ENCODE measurements around the gene CITED4.
"Not testable (repeated sequence)": the region's sequence is repeated elsewhere in the genome, so short reads cannot be mapped to it uniquely, and the experiment has no call there.

The CITED4 gene

GRCh38 chr1:40898431-40898901 is 36.3 kb upstream of the CITED4 start:
- TF ChIP-seq, protein P1, sequence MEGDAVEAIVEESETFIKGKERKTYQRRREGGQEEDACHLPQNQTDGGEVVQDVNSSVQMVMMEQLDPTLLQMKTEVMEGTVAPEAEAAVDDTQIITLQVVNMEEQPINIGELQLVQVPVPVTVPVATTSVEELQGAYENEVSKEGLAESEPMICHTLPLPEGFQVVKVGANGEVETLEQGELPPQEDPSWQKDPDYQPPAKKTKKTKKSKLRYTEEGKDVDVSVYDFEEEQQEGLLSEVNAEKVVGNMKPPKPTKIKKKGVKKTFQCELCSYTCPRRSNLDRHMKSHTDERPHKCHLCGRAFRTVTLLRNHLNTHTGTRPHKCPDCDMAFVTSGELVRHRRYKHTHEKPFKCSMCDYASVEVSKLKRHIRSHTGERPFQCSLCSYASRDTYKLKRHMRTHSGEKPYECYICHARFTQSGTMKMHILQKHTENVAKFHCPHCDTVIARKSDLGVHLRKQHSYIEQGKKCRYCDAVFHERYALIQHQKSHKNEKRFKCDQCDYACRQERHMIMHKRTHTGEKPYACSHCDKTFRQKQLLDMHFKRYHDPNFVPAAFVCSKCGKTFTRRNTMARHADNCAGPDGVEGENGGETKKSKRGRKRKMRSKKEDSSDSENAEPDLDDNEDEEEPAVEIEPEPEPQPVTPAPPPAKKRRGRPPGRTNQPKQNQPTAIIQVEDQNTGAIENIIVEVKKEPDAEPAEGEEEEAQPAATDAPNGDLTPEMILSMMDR (IDR thresholded peaks at IDR 0.05; ENCODE audit: low read depth, low read length) = no peak
- Histone ChIP-seq H3K36me3 (no peaks in the 10 kb centered on the region), H3K9me3 (no peaks in the 10 kb centered on the region), H3K27me3 (no peaks in the 10 kb centered on the region), H3K4me3 (ENCODE audit: low read depth, low read length) (no peak overlapping the region), H3K4me1 (no peaks in the 10 kb centered on the region)
- no peak for DNase-seq

- Histone ChIP-seq H3K4me3 (ENCODE audit: low read depth, low read length) (no peak overlapping the region), H3K4me1 (no peaks in the 10 kb centered on the region), H3K27me3 (no peaks in the 10 kb centered on the region), H3K9me3 (no peaks in the 10 kb centered on the region), H3K36me3 (no peaks in the 10 kb centered on the region)
- TF ChIP-seq, protein P1 (IDR thresholded peaks at IDR 0.05; ENCODE audit: low read depth, low read length) = no peak
- DNase-seq = no peak
Measured at GRCh38 chr1:40897513-40897912, 35.4 kb upstream of the CITED4 start.

DNA sequence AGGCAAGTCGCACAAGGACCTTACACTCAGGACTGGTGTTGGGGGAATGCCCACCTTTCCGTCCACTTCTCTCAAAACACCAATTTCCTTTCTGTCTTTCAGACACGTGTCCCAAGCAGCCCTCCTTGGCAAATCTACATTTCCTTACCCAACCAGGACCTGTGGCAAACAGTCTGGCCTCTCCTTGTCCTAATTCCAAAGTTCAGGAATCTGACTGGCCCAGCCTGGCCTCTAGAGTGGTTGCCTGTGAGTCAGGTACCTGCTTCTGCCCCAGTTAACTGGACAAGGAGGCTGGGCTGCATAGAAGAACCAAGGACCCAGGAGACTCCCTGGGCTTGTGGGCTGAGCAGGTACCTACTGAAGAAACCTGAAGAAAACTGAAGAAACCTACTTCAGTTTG is 34.3 kb upstream of the CITED4 start:
- no peaks in the 10 kb centered on the region for H3K36me3 ChIP-seq
- DNase-seq = no peak
- H3K27me3 ChIP-seq = no peaks in the 10 kb centered on the region
- TF ChIP-seq, protein P1 (IDR thresholded peaks at IDR 0.05; ENCODE audit: low read depth, low read length) = no peak
- H3K4me3 ChIP-seq (ENCODE audit: low read depth, low read length) = no peak overlapping the region
- no peaks in the 10 kb centered on the region for H3K9me3 ChIP-seq
- no peaks in the 10 kb centered on the region for H3K4me1 ChIP-seq

DNA sequence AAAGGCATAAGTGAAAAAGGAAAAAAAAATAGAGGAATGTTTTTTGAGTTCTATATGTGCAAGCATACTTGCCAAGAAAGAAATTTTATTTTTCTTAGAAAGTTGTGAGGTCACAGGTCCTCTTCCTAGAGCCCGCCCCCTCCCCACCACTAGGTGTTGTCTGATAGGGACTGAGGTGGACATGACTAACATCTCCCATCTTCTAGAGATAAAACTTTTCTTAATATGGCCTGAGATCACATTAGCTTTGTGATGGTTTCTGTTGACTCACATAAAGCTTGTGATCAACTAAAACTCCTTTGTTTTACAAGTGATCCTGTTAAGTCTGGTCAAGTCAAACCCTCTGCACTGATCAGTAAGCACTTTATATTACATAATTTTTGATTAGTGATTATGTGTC is 33.4 kb upstream of the CITED4 start:
- no peak for DNase-seq
- Histone ChIP-seq H3K27me3 (no peaks in the 10 kb centered on the region), H3K4me1 (no peaks in the 10 kb centered on the region), H3K9me3 (no peaks in the 10 kb centered on the region), H3K36me3 (no peaks in the 10 kb centered on the region), H3K4me3 (ENCODE audit: low read depth, low read length) (no peak overlapping the region)
- TF ChIP-seq, protein P1 (IDR thresholded peaks at IDR 0.05; ENCODE audit: low read depth, low read length) = no peak

DNA sequence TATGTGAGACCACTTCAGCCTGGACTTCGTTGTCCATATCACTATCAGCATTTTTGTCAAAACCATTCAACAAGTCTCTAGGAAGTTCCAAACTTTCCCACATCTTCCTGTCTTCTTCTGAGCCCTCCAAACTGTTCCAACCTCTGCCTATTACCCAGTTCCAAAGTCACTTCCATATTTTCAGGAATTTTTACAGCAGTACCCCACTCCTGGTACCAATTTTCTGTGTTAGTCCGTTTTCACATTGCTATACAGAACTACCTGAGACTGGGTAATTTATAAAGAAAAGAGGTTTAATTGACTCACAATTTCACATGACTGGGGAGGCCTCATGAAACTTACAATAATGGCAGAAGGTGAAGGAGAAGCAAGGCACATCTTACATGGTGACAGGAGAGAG is 32.7 kb upstream of the CITED4 start:
- not testable (repeated sequence) for H3K4me3 ChIP-seq (ENCODE audit: low read depth, low read length); H3K27me3 ChIP-seq; H3K36me3 ChIP-seq; H3K9me3 ChIP-seq; DNase-seq; H3K4me1 ChIP-seq

DNA sequence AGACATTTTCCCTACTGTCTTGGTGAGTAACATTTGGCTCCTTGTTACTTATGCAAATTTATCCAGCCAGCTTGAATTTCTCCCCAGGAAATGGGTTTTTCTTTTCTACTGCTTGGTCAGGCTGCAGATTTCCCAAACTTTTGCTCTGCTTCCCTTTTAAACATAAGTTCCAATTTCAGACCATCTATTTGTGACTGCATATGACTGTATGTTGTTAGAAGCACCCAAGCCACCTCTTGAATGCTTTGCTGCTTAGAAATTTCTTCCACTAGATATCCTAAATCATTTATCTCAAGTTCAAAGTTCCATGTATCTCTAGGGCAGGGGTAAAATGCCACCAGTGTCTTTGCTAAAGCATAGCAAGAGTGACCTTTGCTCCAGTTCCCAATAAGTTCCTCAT is 32.3 kb upstream of the CITED4 start:
- TF ChIP-seq, protein P1 (IDR thresholded peaks at IDR 0.05; ENCODE audit: low read depth, low read length) = no peak
- Histone ChIP-seq H3K9me3 (no peaks in the 10 kb centered on the region), H3K27me3 (no peaks in the 10 kb centered on the region), H3K4me1 (no peaks in the 10 kb centered on the region), H3K4me3 (ENCODE audit: low read depth, low read length) (no peak overlapping the region), H3K36me3 (no peaks in the 10 kb centered on the region)
- DNase-seq = no peak

- TF ChIP-seq, protein P1 (IDR thresholded peaks at IDR 0.05; ENCODE audit: low read depth, low read length) = no peak
- DNase-seq = no peak
Measured at GRCh38 chr1:40893946-40894345, 31.8 kb upstream of the CITED4 start.

More at GRCh38 chr1:40893946-40894345, 31.8 kb upstream of the CITED4 start:
- H3K9me3 ChIP-seq = no peaks in the 10 kb centered on the region
- no peak overlapping the region for H3K4me3 ChIP-seq (ENCODE audit: low read depth, low read length)
- H3K36me3 ChIP-seq = no peaks in the 10 kb centered on the region
- no peaks in the 10 kb centered on the region for H3K27me3 ChIP-seq
- H3K4me1 ChIP-seq = no peaks in the 10 kb centered on the region
